ENCODE data around the gene TPRG1L.
A peak's percentile ranks its signal among the peaks of the same experiment; 100 is the strongest.
"Not testable (repeated sequence)": the region's sequence is repeated elsewhere in the genome, so short reads cannot be mapped to it uniquely, and the experiment has no call there.

The TPRG1L gene

GRCh38 chr1:3621151-3621671, 3.6 kb upstream of the TPRG1L start:
- DNase-seq; in situ Hi-C loops (cut with MboI; ENCODE audit: low pct_unique_long_range_greater_than_20kb, low sequenced_read_pairs): not testable (repeated sequence)

- in situ Hi-C loops (cut with MboI; ENCODE audit: low pct_unique_long_range_greater_than_20kb, low sequenced_read_pairs), result not testable (repeated sequence)
These were observed 2.7 kb upstream of the TPRG1L start for GRCh38 chr1:3622102-3622501.

GRCh38 chr1:3623441-3624199, 1.2 kb upstream of the TPRG1L start:
- in situ Hi-C loops (cut with MboI; ENCODE audit: low pct_unique_long_range_greater_than_20kb, low sequenced_read_pairs), result no loop called here
- DNase-seq, result peak; percentile 15

More at GRCh38 chr1:3622102-3622501, 2.7 kb upstream of the TPRG1L start:
- not testable (repeated sequence) for DNase-seq

GRCh38 chr1:3625151-3625907, 514 bp downstream of the TPRG1L start:
- in situ Hi-C loops (cut with MboI; ENCODE audit: low pct_unique_long_range_greater_than_20kb, low sequenced_read_pairs), result no loop called here
- peak; percentile 38 for DNase-seq

- in situ Hi-C loops (cut with MboI; ENCODE audit: low pct_unique_long_range_greater_than_20kb, low sequenced_read_pairs), result no loop called here
- DNase-seq, result no peak
These were observed 1.2 kb downstream of the TPRG1L start for GRCh38 chr1:3626025-3626424.

GRCh38 chr1:3627515-3628253, 2.9 kb downstream of the TPRG1L start:
- in situ Hi-C loops (cut with MboI; ENCODE audit: low pct_unique_long_range_greater_than_20kb, low sequenced_read_pairs), result no loop called here
- no peak for DNase-seq

- no peak for DNase-seq
- in situ Hi-C loops (cut with MboI; ENCODE audit: low pct_unique_long_range_greater_than_20kb, low sequenced_read_pairs), result no loop called here
These were observed 3.6 kb downstream of the TPRG1L start for GRCh38 chr1:3628445-3628844.

- no peak for DNase-seq
- in situ Hi-C loops (cut with MboI; ENCODE audit: low pct_unique_long_range_greater_than_20kb, low sequenced_read_pairs), result no loop called here
These were observed 4.8 kb downstream of the TPRG1L start for GRCh38 chr1:3629561-3630160.

GRCh38 chr1:3630161-3630611, 5.4 kb downstream of the TPRG1L start:
- in situ Hi-C loops (cut with MboI; ENCODE audit: low pct_unique_long_range_greater_than_20kb, low sequenced_read_pairs), result no loop called here
- no peak for DNase-seq

- DNase-seq, result no peak
- in situ Hi-C loops (cut with MboI; ENCODE audit: low pct_unique_long_range_greater_than_20kb, low sequenced_read_pairs), result no loop called here
These were observed 6.1 kb downstream of the TPRG1L start for GRCh38 chr1:3630914-3631313.

GRCh38 chr1:3631320-3632260, 6.8 kb downstream of the TPRG1L start:
- in situ Hi-C loops (cut with MboI; ENCODE audit: low pct_unique_long_range_greater_than_20kb, low sequenced_read_pairs), result no loop called here
- DNase-seq, result no peak

- in situ Hi-C loops (cut with MboI; ENCODE audit: low pct_unique_long_range_greater_than_20kb, low sequenced_read_pairs), result no loop called here
These were observed 7.5 kb downstream of the TPRG1L start for GRCh38 chr1:3632298-3632697.

GRCh38 chr1:3632716-3633343, 8.0 kb downstream of the TPRG1L start:
- no peak for DNase-seq
- in situ Hi-C loops (cut with MboI; ENCODE audit: low pct_unique_long_range_greater_than_20kb, low sequenced_read_pairs), result no loop called here

More at GRCh38 chr1:3632298-3632697, 7.5 kb downstream of the TPRG1L start:
- no peak for DNase-seq

- no peak for DNase-seq
- in situ Hi-C loops (cut with MboI; ENCODE audit: low pct_unique_long_range_greater_than_20kb, low sequenced_read_pairs), result no loop called here
These were observed 8.7 kb downstream of the TPRG1L start for GRCh38 chr1:3633344-3634058.

- in situ Hi-C loops (cut with MboI; ENCODE audit: low pct_unique_long_range_greater_than_20kb, low sequenced_read_pairs), result no loop called here
These were observed 9.4 kb downstream of the TPRG1L start for GRCh38 chr1:3634059-3634800.

GRCh38 chr1:3636080-3636479, 11.3 kb downstream of the TPRG1L start:
- in situ Hi-C loops (cut with MboI; ENCODE audit: low pct_unique_long_range_greater_than_20kb, low sequenced_read_pairs), result no loop called here
- DNase-seq, result no peak

More at GRCh38 chr1:3634059-3634800, 9.4 kb downstream of the TPRG1L start:
- DNase-seq, result no peak
